Measurements from ENCODE around the gene LPP.

The LPP gene

DNA sequence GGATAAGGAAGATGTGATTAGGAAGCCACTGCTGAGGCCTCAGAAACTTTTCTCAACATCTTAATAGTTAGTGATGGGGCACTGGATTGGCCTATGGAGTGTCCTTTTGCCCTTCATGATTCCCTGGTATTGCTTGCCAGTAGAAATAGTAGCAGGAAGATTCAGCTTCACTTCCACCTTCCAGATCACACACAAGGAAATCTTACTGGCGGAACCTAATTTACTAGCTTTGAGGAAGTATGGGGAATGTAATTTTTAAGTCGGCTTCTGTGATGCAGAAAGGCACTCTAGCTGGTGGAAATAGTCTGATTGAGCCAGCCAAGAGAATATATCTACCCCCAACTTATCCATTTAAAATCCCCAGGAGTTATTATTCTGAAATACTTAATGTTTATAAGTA is 46.5 kb downstream of the LPP start:
- DNase-seq: no peak

DNA sequence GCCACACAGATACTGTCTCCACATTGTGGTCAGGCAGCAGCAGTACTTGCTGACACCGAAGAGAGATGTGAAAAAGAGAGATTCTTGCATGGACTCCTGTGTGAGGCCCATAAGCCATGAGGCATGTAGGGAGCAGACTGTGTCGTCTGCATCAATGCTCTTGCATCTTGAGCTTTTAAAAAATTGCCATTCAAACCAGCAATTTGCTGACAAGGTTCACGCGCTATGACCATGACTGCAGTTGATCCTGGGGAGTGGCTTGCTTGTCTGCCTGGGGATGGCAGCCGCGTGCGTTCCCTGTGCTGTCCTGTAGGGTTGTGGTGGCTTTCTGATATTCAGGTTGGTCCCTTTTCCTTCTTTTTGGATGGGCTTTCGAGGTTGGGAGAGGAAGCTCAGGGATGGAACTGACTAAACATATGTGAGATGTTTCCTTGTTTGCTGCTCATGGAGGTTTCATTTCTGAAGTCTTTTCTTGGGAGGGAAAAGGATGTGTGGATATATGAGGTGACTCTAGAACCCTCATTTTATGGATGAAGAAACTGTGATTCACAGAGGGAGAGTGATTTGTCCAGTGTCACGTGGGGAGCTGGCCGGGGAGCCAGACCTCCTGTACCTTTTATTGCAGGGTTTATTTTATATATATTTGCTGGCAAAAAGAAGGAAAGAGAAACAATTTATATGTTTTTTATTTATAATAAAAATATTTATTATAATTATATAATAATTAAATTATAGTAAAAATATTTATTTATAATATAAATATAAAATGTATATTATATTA is 48.6 kb downstream of the LPP start:
- DNase-seq: no peak

DNA sequence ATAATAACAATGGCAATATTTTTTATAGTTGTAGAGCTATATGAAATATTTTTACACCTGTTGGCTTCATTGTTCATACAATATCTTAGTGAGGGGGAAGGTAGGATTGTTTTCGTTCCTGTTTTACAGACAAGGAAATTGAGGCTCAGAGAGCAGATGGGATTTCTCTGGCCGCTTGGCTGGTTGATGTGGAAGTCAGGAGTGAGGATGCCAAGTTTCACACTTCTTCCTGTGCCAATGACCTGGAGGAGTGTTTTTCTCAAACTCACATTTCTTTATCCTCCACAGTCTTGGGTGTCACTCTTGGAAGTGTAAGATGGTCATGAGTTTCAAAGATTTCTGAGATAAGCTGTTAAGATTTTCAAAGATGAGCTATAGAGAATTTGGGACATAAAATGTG is 50.6 kb downstream of the LPP start:
- no peak for DNase-seq

DNA sequence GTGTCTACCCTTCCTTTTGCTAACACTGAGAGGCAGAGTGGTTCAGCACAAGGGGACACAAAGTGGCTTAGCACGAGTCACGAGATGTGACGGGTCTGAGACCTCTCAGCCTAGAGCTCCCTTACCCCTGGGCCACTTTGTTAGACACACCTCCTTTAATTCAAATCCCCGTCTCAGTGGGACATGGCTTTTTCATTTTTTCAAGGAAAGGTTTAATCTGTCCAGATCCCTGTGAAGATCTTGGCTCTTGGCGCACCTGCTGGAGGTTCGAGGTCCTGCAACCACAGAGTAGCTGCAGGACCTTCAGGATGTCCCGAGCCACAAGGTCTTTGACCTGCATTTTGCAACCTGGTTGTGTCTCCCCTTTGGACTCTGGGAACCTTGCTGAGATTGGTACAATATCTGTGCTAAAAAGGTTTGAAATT is 52.0 kb downstream of the LPP start:
- DNase-seq: no peak

DNA sequence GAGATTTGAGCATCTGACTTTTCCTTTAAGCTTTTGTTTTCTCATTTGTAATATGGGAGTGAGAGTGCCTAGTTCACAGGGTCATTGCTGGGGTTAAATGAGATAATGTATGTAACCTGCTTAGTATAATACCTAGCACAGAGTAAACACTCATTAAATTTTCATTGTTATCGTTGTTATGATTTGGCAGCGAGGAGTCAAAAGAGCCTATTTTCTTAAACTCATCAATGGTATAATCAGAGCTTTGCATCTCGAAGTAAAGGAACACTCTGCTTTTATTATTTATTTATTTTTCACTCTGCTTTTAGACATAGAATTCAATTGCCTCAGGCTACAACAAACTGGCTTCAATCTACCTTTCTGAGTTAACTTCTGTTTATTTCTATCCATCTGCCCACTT is 52.8 kb downstream of the LPP start:
- no peak for DNase-seq

DNA sequence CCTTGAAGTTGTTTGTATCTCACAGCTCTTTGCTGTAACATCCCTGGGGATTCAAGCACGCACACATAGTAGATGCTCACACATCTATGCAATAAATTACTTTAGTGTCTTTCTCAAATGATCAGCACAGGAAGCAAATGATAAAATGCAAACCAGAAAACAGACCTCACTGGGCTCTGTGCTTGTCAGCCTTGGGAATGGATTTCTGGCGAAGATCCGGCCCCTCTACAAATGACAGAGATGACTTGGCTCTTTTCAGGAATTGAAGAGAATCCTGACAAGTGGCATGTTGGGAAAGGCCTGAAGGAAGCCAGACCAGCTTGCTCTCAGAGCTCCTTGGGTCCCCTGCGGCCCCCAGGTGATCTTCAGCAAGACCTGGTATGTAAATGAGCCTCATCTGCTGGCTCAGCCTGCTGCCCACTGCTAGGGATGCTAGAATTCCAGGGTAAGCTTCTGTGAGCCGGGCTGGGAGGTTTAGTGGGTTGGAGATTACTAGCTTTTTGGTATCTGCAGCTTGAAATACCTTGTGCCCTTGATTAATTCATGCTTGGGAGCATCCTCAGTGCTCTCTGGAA is 54.1 kb downstream of the LPP start:
- DNase-seq: no peak

DNA sequence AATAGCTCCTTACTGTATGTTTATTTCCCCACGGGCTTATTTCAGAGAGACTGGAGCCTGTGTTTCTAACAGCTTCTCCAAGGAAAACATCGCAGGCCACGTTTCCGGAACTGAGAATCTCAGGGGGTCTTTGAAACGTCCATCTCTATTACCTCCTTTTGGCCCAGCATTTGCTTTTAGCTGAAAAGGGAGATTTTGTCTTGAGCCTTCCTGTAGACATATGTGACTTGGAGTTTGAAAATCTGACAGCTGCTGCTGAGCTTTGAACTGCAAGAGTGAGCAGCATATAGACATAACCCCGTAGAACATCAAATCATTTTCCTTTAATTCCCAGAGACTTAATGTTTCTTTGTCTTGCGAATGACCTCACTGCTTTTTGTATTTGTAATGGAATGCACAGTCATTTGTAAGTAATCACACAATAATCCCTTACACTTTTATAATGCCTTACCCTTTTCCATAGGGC is 54.6 kb downstream of the LPP start:
- no peak for DNase-seq

DNA sequence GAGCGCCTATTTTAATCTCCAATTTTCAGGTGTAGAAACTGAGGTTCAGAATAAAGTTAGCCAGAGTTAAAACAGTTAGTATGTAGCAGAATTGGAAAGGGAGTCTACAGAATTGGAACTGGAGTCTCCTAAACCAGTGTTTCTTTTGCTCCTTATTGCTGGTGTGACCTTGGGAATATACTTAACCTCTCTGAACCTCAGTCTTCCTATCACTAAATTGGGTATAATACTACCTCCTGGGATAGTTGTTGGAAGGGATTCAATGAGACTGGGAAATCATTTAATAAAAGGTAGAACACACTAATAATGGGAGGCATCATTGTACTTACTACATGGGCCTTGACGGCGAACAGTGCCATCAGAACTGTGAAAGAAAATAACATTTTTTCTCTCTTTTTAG is 55.1 kb downstream of the LPP start:
- DNase-seq: no peak

DNA sequence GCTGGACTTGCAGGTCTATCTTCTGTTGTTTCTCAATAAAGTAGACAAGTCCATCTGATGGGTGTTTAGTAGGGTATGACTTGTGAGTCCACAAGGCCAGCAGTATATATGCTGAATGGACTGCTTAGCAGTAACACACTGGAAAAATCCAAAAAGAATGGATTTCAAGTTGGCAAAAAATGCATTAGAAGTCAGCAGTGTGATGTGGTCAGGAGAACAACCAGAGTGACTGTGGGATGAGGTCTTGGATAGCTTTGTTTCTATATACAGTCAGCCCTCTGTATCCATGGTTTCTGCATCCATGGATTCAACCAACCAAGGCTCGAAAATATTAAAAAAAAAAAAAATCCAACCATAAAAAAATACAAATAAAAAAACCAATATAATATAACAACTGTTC is 55.8 kb downstream of the LPP start:
- DNase-seq: no peak

DNA sequence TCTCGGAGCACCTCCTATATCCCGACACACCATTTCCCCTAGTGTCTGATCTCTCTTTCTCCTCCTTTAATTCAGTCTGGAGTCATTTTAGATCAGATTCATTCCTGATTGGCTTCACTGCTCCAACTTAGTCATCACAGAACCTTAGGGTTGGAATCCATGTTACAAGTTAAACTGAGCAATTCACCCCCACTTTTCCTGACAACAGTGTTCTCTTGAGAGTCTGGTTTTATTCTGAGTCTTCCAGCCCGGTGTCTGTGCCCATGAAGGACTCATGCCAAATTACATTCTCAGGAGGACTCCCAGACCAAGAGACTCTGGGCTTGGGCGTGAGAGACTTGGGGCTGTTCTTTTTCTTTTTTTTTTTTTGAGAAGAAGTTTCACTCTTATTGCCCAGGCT is 57.5 kb downstream of the LPP start:
- DNase-seq: no peak

DNA sequence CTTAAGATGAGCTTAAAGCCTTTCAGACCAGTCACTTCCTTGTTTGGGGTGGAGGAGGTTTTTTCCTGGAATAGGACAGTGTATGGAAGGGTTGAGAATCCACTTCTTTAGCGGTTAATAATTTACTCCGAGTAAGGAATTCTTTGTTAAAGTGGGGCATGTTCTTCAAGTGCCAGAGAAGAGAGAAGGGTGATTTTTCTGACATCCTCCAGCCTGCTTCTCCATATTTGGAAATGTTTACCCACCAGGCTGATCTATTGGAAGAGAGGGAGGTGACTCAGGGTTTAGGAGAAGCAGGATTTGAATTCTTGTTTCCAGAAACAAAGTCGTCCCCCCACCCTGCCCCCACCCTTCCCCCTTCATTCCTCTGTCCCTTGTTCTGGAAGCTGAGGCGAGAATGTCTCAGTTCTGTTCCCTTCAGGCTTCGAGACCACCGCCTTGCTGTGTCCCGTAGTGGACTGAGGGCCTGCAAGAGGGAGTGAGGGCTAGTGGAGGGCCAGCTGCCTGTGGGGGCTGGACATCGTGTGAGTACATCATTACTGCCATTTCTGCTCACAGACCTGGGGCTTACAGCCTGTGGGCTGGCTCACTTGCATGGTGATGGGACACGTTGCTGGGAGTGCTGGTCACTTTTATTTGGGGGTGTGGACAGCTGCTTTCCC is 58.5 kb downstream of the LPP start:
- no peak for DNase-seq

DNA sequence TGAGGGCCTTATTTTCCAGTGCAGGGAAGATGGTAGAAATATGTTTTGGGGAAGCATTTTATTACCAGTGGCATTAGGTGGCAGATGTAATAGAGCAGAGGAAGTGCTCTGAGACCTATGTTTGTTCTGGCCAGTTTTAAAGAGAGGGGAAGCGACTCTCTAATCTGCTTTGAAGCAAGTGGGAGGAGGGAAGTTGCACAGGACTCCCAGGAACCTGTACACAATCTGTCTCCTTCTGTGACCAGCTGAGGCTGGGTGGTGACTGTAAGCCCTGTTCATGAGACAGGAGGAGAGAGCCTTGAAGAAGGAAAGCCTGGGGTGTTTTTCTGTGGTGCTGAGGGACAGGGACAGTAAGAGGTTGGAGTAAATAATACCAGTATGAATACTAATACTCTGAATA is 60.5 kb downstream of the LPP start:
- no peak for DNase-seq

DNA sequence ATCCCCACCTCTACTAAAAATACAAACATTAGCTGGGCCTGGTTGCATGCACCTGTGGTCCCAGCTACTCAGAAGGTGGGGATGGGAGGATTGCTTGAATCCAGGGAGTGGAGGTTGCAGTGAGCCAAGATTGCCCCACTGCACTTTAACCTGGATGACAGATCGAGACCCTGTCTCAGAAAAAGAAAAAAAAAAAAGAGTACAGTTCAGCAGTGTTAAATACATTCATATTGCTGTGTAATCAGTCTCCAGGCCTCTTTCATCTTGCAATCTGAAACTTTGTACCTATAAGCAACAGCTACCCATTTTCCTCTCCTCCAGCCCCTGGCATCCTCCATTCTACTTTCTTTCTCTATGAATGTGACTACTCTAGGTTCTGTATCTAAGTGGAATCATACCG is 61.2 kb downstream of the LPP start:
- no peak for DNase-seq

DNA sequence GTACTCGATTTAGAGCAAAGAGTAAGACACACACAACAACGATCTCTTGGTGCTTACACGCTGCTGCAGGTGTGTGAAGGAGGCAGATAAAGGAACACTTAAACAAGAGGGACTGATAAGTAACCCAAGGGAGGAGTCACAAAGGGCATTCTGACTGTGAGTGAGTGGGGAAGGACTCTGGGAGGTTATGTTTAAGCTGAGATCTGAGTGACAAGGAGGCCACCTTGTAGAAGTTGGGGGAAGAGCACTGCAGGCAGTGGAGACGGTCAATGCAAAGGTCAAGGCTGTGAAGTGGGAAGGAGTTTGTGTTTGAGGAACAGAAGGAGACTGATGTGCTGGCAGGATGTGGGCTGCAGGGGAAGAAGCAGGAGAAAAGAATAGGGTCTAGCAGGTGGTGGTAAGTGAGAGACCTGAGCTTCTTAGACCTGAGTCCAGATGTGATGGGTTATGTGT is 63.1 kb downstream of the LPP start:
- DNase-seq: no peak

DNA sequence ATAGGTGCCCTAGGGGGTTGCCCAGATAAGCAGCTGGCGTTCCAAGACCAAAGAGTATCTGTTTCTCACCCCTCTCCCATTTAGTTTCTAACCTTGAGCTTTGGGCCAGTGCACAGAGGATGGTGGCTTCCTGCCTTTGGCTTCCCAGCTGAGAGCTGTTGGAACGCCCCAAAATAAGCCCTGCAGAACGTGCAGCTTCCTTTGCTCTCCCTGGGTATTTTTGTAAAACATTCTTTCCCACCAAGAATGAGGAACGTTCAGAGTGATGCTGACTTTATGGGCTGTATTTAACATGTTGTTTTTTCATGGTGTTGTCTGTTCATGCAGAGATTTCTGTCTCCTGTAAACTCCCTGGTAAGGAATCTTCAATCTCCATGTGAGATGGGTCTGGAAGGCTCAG is 63.8 kb downstream of the LPP start:
- no peak for DNase-seq

DNA sequence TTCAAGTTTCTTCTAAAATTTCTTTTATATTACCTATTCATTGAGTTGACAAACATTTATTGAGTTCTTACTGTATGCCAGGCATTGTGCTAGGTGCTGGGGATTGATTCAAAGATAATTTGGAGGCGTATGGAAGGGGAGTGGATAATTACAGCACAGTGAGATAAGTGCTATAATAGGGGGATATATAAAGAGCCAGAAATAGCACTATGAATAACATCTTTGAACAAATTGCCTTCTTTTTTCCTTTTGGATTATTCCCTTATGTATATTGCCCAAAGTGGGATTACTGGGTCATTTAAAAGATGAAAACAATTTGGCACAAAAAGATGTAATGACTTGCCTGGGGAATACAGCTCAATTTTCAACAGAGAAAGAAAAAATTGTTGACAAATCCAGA is 64.6 kb downstream of the LPP start:
- no peak for DNase-seq

DNA sequence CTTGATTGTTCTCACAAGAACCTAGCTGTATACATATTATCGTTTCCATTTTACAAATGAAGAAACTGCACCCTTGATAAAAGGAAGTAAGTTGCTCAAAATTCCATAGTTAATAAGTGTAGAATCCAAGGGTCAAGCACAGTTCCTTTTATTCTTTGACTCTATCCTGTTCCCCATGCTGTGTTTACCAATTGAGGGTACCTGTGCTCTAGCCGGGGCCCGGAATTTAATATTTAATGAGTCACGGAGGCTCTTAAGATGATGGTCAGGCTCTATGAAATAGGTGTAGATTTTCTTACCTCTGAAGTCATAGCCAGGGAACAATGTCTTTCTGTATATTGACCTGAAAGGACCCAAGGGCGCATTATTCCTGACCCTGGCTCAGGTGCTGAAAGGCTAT is 65.2 kb downstream of the LPP start:
- DNase-seq: no peak

DNA sequence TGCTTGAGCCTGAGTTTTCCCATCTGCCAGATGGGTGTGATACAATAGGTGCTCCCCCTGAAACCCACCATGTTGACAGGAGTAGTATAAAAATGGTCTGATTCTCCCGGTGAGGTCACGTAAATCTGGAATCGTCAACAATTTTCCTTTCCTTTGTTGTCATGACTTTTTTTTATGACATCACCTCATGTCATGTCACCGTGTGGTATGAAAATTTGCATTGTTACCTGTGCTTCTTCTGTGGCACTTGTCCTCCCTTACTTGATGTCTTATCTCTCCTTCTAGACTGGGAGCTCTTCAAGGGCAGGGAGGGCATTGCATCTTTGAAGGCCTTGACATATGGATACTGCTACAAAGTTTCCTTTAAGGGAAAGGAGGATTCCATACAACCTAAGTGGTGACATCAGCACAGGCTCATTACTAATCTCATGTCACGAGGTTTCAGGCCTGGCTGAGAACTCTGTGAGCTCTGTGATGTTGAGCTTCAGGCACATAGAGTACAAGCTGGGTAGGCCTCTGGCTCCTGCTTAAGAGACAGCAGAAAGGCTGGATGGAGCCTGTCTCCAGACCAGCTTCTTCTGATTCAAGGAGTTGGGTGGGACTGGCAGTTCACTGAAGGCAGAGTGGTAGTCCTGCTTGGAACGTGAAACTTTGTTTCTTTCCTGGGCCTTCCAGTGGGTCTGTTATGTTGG is 66.3 kb downstream of the LPP start:
- DNase-seq: no peak

DNA sequence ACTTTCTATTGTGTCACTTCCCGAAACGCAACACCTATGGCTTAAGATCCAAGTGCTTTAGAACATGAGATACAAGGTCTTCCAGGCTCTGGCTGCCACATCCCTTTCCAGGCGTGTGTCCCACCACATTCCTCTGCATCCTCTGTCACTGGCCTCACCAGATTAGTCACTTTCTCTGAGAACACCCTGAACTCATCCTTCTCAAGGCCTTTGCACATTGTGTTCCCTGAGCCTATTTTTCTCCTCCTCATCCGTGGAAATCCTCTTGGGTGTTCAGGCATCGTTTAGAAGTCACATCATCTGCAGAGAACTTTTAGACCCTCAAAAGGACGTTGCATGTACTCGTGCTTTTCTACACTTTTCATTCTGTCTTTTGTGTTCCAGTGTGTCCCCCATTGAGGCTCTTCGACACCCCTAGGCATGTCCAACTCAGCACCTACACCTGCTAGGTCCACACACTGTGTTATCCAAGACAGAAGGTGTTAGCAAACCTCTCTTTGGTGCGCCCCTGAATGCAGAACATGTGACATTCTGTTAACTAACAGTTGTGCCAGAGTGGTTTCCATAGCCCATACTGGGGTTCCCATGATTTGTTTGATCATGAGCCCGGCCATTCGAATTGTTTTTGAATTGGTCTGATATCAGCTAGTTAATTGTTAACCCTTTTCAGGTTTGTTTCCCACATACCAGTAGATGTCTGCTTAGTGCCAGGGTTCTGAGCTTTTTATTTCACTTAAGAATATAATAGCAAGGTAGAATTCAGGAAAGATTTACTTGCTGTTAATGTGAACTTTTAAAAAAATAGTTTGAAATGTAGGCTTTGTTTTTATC is 67.2 kb downstream of the LPP start:
- DNase-seq: no peak

DNA sequence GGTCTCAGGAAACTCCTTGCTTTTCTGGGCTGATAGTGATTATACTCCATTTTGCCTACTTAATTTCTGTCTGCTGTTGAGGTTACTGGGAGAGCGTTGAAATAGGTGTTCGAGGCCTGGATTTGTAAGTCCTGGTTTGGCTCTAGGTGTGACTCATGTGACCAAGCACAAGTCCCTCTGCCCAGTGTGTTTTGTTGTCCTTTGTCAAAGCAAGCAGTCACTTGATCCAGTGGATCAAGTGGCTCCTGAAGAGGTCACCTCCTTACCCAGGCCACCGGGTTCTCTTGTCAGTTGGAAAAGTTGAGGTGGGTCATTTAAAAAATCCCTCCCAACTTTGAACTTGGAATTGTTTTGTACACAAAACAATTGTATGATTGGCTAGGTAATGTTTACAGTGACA is 70.0 kb downstream of the LPP start:
- DNase-seq: no peak

DNA sequence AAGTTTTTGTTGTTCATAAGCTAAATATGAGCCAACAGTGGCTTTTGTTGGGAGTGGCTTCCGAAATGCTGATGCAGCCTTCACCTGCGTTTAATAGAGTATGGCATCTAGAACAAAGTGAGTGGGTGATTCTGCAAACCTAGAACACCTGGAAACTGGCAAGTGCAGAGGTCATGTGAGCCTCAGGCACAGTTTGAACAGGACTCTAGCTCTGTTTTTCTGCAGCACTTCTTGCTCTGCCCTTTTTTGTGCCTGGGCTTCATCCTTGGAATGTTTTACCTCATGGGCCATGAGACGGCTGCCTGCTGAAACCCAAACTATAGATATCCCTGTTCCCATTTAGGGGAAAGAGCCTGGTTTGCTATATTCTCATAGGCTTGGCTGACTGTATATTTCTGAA is 73.5 kb downstream of the LPP start:
- DNase-seq: no peak

DNA sequence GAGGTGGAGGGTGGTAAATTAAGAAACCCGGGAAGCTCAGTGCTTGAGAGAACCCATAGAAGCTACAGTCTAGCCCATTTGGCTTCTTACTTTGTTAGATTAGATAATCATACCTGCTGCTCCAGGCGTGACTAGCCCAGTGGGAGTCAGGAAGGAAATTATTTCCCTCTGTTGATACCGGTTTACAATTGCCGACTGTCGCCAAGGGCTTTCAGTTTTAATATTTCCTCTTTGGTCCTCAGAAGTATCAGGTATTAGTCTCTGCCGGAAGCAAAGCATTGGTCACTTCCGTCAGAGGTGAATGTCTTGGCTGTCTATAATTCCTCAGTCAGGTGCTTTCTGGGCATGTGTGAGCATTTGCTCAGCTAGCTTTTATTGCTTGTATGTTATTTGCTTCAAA is 75.2 kb downstream of the LPP start:
- DNase-seq: no peak

DNA sequence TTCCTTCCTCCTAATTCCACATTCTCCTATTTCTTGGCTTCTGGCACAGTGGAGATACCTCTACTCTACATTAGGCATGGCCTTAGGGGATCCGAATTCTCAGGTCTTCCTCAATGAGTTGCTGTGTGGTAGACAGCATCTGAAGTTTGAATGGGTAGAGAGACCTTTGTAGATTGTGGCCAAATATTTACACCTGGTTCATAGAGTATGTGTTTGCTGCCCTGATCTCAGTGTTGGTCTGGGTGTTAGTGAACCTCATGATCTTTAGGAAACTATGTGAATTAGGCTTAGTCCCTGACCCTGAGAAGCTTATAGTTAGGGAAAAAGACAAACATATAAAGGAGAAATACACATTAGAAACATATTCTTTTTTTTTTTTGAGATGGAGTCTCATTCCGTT is 75.8 kb downstream of the LPP start:
- DNase-seq: no peak
